SH-SY5Y (cell line): Measurements from ENCODE around the gene TRAF3.

ENCODE experiments used
- GATA2 ChIP-seq: IDR thresholded peaks from 2 replicates; pipeline ENCODE4 v1.6.1; 2011; ENCODE audit warnings: mild to moderate bottlenecking, low read depth, low read length
- GATA3 ChIP-seq: IDR thresholded peaks from 2 replicates; pipeline ENCODE4 v1.6.1; 2011; ENCODE audit warnings: low read depth, mild to moderate bottlenecking, low read length, moderate library complexity

TRAF3 gene

GRCh38 chr14:102943979-102944378 lies 166.7 kb downstream of the TRAF3 start:
- no peak for TF ChIP-seq GATA3
- TF ChIP-seq GATA2, result no peak

- TF ChIP-seq GATA3, result no peak
- no peak for TF ChIP-seq GATA2
These were observed 167.4 kb downstream of the TRAF3 start for GRCh38 chr14:102944448-102945330.

- TF ChIP-seq GATA2 (no peak), GATA3 (no peak)
These were observed 168.3 kb downstream of the TRAF3 start for GRCh38 chr14:102945346-102946130.

- TF ChIP-seq GATA2, result no peak
- no peak for TF ChIP-seq GATA3
These were observed 170.3 kb downstream of the TRAF3 start for GRCh38 chr14:102947321-102948103.

GRCh38 chr14:102948698-102949061 lies 171.4 kb downstream of the TRAF3 start:
- TF ChIP-seq GATA2, result no peak
- no peak for TF ChIP-seq GATA3

- TF ChIP-seq GATA3 (no peak), GATA2 (no peak)
These were observed 172.0 kb downstream of the TRAF3 start for GRCh38 chr14:102949062-102949800.

- TF ChIP-seq GATA3 (no peak), GATA2 (no peak)
These were observed 172.7 kb downstream of the TRAF3 start for GRCh38 chr14:102949801-102950451.

GRCh38 chr14:102951034-102951433 lies 173.8 kb downstream of the TRAF3 start:
- TF ChIP-seq GATA3 (no peak), GATA2 (no peak)

- no peak for TF ChIP-seq GATA3
- TF ChIP-seq GATA2, result no peak
These were observed 174.6 kb downstream of the TRAF3 start for GRCh38 chr14:102951799-102952198.

- TF ChIP-seq GATA3, result no peak
- no peak for TF ChIP-seq GATA2
These were observed 175.0 kb downstream of the TRAF3 start for GRCh38 chr14:102952276-102952675.

GRCh38 chr14:102953100-102953499 lies 175.9 kb downstream of the TRAF3 start:
- no peak for TF ChIP-seq GATA3
- TF ChIP-seq GATA2, result no peak

GRCh38 chr14:102954081-102954789 lies 177.0 kb downstream of the TRAF3 start:
- TF ChIP-seq GATA2 (no peak), GATA3 (no peak)
